Activated CD4-positive, CD25-positive, alpha-beta regulatory T cell treated with anti-CD3 and anti-CD28 coated beads, Interleukin-2, amount 50 U/mL, for 16 hours (primary cell): ENCODE measurements around the gene SLC6A18.
"Not testable (repeated sequence)": the region's sequence is repeated elsewhere in the genome, so short reads cannot be mapped to it uniquely, and the experiment has no call there.

Source experiments
- DNase-seq: peaks from one replicate; pipeline ENCODE4 v3.0.0-alpha.2; 2020; ENCODE audit warnings: low read depth, low spot score

SLC6A18 gene

DNA sequence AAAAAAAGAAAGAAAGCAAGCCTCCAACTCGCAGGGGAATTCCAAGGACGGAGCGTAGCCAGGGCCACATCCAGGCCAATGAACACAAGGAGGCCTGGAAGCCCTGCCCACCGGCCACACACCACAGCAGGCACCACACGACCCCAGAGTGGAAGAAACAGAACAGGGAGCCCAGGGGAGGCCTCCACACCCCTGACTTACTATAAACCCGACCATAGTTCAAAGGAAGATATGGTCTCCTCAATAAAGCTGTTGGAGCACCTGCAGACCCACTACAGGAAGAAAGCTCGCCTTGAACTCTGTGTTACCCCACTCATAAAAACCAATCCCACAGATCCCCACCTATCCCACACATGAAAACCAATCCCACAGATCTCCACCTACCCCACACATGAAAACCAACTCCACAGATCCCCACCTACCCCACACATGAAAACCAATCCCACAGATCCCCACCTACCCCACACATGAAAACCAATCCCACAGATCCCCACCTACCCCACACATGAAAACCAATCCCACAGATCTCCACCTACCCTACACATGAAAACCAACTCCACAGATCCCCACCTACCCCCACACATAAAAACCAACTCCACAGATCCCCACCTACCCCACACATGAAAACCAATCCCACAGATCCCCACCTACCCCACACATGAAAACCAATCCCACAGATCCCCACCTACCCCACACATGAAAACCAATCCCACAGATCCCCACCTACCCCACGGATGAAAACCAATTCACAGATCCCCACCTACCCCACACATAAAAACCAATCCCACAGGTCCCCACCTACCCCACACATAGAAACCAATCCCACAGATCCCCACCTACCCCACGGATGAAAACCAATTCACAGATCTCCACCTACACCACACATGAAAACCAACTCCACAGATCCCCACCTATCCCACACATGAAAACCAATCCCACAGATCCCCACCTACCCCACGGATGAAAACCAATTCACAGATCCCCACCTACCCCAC is 50.5 kb downstream of the SLC6A18 start:
- not testable (repeated sequence) for DNase-seq

DNA sequence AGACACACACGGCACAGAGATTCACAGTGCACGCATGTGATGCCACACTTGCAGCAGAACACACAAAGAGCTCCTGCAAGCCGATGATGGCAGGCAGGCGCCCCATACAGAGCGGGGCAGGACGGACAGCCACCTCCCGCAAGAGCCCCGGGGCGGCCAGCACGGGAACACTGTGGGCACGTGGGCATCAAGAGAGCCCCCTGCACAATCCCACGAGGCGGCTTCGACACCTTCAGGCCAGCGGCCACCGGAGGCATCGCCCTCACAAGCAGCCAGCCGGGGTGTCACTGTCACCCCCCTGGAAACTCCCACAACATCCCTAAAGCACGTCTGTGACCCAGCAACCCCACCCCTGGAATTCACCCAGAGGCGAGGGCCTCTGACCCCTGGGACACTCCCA is 51.7 kb downstream of the SLC6A18 start:
- DNase-seq, result no peak

DNA sequence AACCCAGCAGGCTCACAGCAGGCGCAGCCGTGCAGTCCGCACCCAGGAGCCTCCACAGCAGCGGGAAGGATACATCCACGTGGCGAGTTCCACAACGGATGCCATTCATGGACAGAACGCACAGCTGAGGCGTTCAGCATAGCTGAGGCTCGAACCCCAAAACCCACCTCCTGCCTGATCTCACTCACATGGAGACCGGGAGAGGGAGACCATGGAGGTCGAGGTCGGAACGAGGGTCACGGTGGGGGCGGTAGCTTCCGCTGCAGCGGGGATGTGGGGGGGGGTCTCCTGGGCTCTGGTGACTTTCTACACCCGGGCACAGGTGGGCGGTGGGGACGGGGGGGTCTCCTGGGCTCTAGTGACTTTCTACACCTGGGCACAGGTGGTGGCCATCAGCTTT is 52.1 kb downstream of the SLC6A18 start:
- no peak for DNase-seq

DNA sequence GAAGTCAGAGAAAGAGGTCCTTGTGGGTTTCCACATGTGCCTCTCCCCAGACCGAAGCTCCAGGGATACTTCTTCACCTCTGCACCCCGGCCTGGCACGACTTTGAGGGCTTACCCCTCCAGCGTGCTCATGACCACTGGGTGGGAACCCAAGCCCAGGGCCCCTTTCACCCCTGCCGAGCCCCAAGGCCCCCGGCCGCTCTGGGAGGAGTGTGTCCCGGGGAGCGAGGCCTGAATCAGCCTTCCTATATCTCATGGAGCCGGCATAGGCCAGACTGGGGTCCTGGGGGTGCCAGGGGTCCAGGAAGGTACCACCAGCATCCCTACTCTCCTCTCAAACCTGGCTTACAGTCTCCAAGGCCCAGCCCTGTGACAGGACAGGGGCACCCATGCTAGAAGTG is 52.6 kb downstream of the SLC6A18 start:
- no peak for DNase-seq

- no peak for DNase-seq
These were observed 53.0 kb downstream of the SLC6A18 start for GRCh38 chr5:1278216-1278615.

DNA sequence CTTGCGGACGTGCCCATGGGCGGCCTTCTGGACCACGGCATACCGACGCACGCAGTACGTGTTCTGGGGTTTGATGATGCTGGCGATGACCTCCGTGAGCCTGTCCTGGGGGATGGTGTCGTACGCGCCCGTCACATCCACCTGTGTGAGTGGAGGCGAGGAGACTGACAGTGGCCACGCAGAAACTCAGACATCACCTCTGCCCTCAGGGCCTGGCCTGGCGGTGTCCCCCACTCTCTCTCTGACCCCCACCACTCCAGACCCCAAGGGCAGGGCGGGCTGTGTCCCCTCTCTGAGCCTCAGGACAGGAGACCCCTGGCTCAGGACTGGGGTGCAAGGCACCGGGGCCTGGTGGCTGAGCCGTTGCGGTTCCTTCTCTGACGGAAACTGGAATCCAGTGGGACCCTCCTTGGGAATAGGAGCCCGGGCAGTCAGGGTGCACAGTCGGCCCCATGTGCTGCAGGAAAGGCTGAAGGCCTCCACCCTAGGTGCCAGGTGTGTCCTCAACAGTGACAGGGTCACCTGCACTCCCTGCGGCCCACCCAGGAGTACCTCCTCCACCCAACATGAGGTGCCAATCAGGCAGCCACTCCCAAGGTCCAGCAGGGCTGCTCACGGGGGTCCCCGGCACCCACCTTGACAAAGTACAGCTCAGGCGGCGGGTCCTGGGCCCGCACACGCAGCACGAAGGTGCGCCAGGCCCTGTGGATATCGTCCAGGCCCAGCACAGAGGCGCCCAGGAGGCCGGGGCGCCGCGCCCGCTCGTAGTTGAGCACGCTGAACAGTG is 53.7 kb downstream of the SLC6A18 start:
- DNase-seq, result no peak

DNA sequence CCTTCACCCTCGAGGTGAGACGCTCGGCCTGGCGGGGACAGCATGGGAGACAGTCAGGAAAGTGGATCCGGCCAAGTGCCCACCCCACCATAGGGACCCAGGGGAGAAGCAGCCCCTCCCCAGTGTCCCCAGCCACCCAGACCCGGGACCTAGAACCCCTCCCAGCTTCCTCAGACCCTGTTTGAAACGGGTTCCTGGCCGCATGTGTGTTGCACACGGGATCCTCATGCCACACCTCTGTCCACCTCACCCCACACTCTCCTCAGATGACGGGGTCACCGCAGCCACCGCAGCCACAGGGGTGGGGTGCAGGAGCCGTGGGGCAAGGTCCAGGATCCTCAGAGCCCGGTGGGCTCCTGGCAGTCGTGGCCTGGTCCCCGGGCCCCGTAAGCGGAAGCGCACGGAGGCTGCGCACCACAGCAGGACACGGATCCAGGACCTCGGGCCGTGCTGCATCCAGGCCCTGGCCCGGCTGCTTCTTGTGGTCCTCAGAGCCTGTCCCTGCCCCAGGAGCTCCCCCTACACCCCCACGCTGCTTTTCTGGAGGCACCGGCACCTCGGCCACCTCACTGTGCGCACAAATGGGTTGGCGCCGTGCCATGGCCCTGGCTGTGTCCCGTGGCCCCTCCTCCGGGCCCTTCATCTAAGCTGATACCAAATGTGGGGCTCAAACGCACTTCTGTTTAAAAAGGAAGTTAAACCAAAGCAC is 54.4 kb downstream of the SLC6A18 start:
- DNase-seq, result no peak

DNA sequence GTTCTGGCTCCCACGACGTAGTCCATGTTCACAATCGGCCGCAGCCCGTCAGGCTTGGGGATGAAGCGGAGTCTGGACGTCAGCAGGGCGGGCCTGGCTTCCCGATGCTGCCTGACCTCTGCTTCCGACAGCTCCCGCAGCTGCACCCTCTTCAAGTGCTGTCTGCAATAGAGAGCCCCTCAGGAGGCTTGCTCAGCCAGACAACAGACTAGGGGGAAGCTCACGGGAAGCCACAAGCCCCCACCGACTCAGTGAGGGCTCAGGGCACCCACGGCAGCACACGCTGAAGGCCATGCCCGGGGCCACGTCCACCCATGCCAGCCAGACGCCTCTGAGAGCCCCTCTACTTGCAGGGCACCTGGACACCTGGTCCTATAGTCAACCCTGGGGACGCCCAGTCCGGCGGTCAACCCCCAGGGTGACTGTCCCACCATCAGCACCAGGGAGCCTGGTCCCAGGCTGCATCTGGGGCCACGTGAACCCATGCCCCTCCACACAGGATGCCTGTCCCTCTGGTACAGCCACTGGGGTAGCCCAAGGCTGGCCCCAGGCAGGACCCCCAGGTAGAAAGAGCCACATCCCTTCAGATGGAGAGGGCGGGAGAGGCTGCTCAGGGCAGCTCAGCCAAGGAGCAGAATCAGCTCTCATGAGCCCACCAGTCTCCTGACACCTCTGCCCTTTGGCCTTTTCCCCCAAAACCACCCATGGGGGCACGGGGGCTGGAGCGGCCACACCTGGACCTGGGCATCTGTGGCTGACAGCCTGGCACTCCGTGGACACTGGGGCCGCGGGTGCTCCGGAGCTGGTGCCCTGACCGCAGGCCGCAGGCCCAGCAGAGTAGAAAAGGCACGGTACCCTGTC is 55.2 kb downstream of the SLC6A18 start:
- no peak for DNase-seq

GRCh38 chr5:1281038-1281882 is 56.1 kb downstream of the SLC6A18 start:
- no peak for DNase-seq

DNA sequence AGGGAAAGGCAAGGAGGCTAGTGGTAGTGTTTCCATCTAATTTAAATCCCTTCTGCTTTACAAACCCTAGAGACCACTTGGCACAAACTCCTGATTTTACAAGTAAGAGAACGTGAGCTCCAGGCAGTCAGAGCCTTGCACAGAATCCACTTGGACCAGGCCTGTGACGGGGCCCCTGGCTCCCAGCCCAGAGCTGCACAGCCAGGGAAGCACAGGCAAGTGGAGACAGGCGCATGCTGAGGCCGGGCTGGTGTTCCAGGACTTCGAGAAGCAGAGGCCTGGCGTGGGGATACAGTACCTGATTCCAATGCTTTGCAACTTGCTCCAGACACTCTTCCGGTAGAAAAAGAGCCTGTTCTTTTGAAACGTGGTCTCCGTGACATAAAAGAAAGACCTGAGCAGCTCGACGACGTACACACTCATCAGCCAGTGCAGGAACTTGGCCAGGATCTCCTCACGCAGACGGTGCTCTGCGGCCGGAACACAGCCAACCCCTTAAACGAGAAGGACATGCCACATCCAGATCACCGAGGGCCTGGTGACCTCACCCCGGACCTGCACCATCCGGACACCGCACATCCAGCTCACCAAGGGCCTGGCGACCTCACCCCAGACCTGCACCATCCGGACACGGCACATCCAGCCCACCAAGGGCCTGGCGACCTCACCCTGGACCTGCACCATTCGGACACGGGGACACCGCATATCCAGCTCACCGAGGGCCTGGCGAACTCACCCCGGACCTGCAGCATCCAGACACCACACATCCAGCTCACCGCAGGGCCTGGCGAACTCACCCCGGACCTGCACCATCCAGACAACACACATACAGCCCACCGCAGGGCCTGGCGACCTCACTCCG is 57.2 kb downstream of the SLC6A18 start:
- DNase-seq, result no peak

DNA sequence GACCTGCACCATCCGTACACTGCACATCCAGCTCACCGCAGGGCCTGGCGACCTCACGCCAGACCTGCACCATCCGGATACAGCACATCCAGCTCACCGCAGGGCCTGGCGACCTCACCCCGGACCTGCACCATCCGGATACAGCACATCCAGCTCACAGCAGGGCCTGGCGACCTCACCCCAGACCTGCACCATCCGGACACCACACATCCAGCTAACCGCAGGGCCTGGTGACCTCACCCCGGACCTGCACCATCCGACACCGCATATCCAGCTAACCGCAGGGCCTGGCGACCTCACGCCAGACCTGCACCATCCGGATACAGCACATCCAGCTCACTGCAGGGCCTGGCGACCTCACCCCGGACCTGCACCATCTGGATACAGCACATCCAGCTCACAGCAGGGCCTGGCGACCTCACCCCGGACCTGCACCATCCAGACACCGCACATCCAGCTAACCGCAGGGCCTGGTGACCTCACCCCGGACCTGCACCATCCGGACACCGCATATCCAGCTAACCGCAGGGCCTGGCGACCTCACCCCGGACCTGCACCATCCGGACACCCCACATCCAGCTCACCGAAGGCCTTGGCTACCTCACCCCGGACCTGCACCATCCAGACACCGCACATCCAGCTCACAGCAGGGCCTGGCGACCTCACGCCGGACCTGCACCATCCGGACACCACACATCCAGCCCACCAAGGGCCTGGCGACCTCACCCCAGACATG is 58.0 kb downstream of the SLC6A18 start:
- DNase-seq, result not testable (repeated sequence)

DNA sequence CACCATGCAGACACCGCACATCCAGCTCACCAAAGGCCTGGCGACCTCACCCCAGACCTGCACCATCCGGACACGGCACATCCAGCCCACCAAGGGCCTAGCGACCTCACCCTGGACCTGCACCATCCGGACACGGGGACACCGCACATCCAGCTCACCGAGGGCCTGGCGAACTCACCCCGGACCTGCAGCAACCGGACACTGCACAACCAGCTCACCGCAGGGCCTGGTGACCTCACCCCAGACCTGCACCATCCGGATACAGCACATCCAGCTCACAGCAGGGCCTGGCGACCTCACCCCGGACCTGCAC is 58.5 kb downstream of the SLC6A18 start:
- not testable (repeated sequence) for DNase-seq

GRCh38 chr5:1284336-1284970 is 59.3 kb downstream of the SLC6A18 start:
- DNase-seq, result not testable (repeated sequence)

DNA sequence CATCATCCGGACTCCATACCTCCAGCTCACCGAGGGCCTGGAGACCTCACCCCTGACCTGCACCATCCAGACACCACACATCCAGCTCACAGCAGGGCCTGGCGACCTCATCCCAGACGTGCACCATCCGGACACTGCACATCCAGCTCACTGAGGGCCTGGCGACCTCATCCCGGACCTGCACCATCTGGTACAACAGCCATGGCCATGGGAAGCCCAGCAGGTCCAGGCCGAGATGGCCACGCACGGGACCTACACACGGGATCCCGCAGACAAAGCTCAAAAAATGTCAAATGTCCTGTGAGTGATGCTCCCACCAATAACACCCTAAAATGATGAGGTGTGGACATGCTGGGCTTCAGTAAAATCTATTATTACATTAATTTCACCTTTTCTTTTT is 60.0 kb downstream of the SLC6A18 start:
- no peak for DNase-seq

- no peak for DNase-seq
These were observed 60.7 kb downstream of the SLC6A18 start for GRCh38 chr5:1285883-1286291.

DNA sequence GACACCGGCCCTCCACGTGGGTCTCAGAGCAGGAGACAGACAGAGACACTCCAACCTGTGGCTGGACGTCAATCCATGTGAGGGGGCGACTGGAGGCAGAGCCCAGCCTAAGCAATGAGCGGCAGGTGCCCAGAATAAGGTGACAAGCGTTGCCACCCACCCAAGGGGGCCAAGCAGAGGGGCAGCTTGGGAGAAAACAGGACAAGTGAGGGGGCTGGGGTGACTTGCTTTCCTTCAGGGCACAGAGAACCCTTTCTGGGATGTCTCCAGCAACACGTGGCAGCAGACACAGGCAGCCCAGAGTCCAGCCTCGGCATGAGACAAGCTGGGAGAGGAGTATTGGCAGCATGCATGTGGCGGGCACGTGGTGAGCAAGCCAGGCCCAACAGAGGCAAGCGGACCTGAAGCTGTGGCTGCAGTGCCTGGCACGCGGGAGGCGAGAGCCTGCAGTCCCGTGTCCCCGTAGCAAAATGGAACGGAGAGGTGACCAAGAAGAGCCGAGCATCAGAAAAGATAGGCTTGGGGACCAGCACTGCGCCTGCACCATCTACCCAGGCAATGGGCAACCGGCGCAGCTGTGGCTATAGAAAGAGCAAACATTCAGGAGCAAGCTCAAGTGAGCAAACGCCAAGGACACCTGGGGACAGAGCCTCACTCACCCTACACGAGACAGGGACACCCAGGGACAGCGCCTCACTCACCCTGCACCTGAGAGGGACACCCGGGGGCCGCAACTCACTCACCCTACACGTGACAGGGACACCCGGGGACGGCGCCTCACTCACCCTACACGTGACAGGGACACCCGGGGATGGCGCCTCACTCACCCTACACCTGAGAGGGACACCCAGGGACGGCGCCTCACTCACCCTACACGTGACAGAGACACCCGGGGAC is 63.5 kb downstream of the SLC6A18 start:
- no peak for DNase-seq

DNA sequence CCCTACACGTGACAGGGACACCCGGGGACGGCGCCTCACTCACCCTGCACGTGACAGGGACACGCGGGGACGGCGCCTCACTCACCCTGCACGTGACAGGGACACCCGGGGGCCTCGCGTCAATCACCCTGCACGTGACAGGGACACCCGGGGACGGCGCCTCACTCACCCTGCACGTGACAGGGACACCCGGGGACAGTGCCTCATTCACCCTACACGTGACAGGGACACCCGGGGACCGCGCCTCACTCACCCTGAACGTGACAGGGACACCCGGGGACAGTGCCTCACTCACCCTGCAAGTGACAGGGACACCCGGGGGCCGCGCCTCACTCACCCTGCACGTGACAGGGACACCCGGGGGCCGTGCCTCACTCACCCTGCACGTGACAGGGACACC is 64.4 kb downstream of the SLC6A18 start:
- DNase-seq, result not testable (repeated sequence)
